Mesenchymal stem cell (in vitro differentiated cells and primary cell): ENCODE data around the gene PRELID1.

ENCODE experiments used
- DNase-seq: peaks from one replicate; pipeline ENCODE4 v3.0.0-alpha.2; 2013
- H2AFZ ChIP-seq: one replicate; pipeline ENCODE4 v1.6.1; 2013; ENCODE audit warnings: low read depth, mild to moderate bottlenecking, control low read depth, inconsistent platforms, low read length, moderate library complexity
- H2AK5ac ChIP-seq: 2 replicates; pipeline ENCODE4 v1.6.1; 2013; ENCODE audit warnings: low read length, moderate library complexity, mild to moderate bottlenecking, inconsistent platforms; ENCODE audit not compliant: severe bottlenecking
- H2BK120ac ChIP-seq: one replicate; pipeline ENCODE4 v1.6.1; 2013; ENCODE audit warnings: low read depth, mild to moderate bottlenecking, inconsistent platforms, low read length, moderate library complexity
- H2BK12ac ChIP-seq, 2 experiments: one replicate each; pipeline ENCODE4 v1.6.1; 2013; ENCODE audit warnings: inconsistent platforms in 2 of 2, low read length in 2 of 2, mild to moderate bottlenecking in 2 of 2, moderate library complexity in 2 of 2, control low read depth in 1 of 2
- H2BK15ac ChIP-seq: one replicate; pipeline ENCODE4 v1.6.1; 2013; ENCODE audit warnings: mild to moderate bottlenecking, low read depth, inconsistent platforms; ENCODE audit not compliant: poor library complexity, severe bottlenecking
- H2BK5ac ChIP-seq: 2 replicates; pipeline ENCODE4 v1.6.1; 2013; ENCODE audit warnings: low read depth, mild to moderate bottlenecking, low read length, control low read depth, inconsistent platforms; ENCODE audit not compliant: poor library complexity, severe bottlenecking
- H3K14ac ChIP-seq, 2 experiments: one replicate each; pipeline ENCODE4 v1.6.1; 2013; ENCODE audit warnings: inconsistent platforms in 2 of 2, low read length in 2 of 2, control low read depth in 1 of 2, mild to moderate bottlenecking in 1 of 2, moderate library complexity in 1 of 2
- H3K18ac ChIP-seq, 2 experiments: one replicate each; pipeline ENCODE4 v1.6.1; 2013; ENCODE audit warnings: inconsistent platforms in 2 of 2, low read length in 2 of 2, control low read depth in 1 of 2, low read depth in 1 of 2, mild to moderate bottlenecking in 1 of 2
- H3K23ac ChIP-seq, 2 experiments: one replicate each; pipeline ENCODE4 v1.6.1; 2013; ENCODE audit warnings: inconsistent platforms in 2 of 2, low read length in 2 of 2, mild to moderate bottlenecking in 2 of 2, moderate library complexity in 2 of 2, control low read depth in 1 of 2
- H3K27ac ChIP-seq: 2 replicates; pipeline ENCODE4 v1.5.1; 2013; ENCODE audit warnings: mild to moderate bottlenecking, moderate library complexity, low read length, control low read depth, inconsistent platforms; ENCODE audit not compliant: poor library complexity, severe bottlenecking
- H3K27me3 ChIP-seq, 2 experiments: 2 replicates each; pipeline versions ENCODE4 v1.6.1 to v1.7.0; 2013; ENCODE audit warnings: low read length in 2 of 2, mild to moderate bottlenecking in 2 of 2, moderate library complexity in 2 of 2, control low read depth in 1 of 2, inconsistent platforms in 1 of 2; ENCODE audit not compliant: control insufficient read depth in 1 of 2, insufficient read depth in 1 of 2
- H3K36me3 ChIP-seq, 2 experiments: 2 replicates each; pipeline versions ENCODE4 v1.6.1 to v1.7.0; 2013; ENCODE audit warnings: low read length in 2 of 2, control low read depth in 1 of 2, inconsistent platforms in 1 of 2, low read depth in 1 of 2, mild to moderate bottlenecking in 1 of 2; ENCODE audit not compliant: insufficient read depth in 2 of 2, control insufficient read depth in 1 of 2
- H3K4ac ChIP-seq, 2 experiments: one replicate each; pipeline ENCODE4 v1.6.1; 2013; ENCODE audit warnings: inconsistent platforms in 2 of 2, low read length in 2 of 2, mild to moderate bottlenecking in 2 of 2, moderate library complexity in 2 of 2, control low read depth in 1 of 2, low read depth in 1 of 2
- H3K4me1 ChIP-seq: 2 replicates; pipeline ENCODE4 v1.6.1; 2013; ENCODE audit warnings: low read depth, low read length, control low read depth; ENCODE audit not compliant: control insufficient read depth, insufficient read depth
- H3K4me2 ChIP-seq: 2 replicates; pipeline ENCODE4 v1.6.1; 2013; ENCODE audit warnings: low read length, mild to moderate bottlenecking, inconsistent platforms; ENCODE audit not compliant: poor library complexity, severe bottlenecking
- H3K4me3 ChIP-seq, 2 experiments: 2 replicates each; pipeline versions ENCODE4 v1.5.1 to v1.7.0; 2013; ENCODE audit warnings: low read length in 2 of 2, mild to moderate bottlenecking in 2 of 2, control low read depth in 1 of 2, low read depth in 1 of 2; ENCODE audit not compliant: insufficient read depth in 1 of 2
- H3K79me1 ChIP-seq: replicated peaks from 2 replicates; pipeline ENCODE4 v1.6.1; 2013; ENCODE audit warnings: mild to moderate bottlenecking, control low read depth, low read length, inconsistent platforms; ENCODE audit not compliant: poor library complexity, severe bottlenecking
- H3K9ac ChIP-seq: 2 replicates; pipeline ENCODE4 v1.7.0; 2013; ENCODE audit warnings: mild to moderate bottlenecking, low read length, moderate library complexity
- H3K9me3 ChIP-seq: 2 replicates; pipeline ENCODE4 v1.7.0; 2013; ENCODE audit warnings: mild to moderate bottlenecking, low read length; ENCODE audit not compliant: control insufficient read depth
- H4K8ac ChIP-seq: one replicate; pipeline ENCODE4 v1.6.1; 2013; ENCODE audit warnings: inconsistent platforms, mild to moderate bottlenecking, low read length, moderate library complexity
- H4K91ac ChIP-seq: one replicate; pipeline ENCODE4 v1.6.1; 2013; ENCODE audit warnings: mild to moderate bottlenecking, low read length, inconsistent platforms
- WGBS: methylation state at CpG from one replicate; pipeline ENCODE4 v1.1.7; 2013; ENCODE audit warnings: mixed read lengths; 5-methylcytosine and 5-hydroxymethylcytosine counted together

PRELID1 gene

GRCh38 chr5:177297922-177298321, 5.7 kb upstream of the PRELID1 start:
- H3K27ac ChIP-seq = no peak overlapping the region
- no peak overlapping the region for H2AK5ac ChIP-seq
- H3K4me3 ChIP-seq = no peak overlapping the region
- H3K4me1 ChIP-seq = peaks cover 19% of the 10 kb centered on the region
- H2AFZ ChIP-seq = no peak overlapping the region
- H2BK120ac ChIP-seq = no peak overlapping the region
- no peak overlapping the region for H3K4me2 ChIP-seq
- no peaks in the 10 kb centered on the region for H3K27me3 ChIP-seq
- peaks cover 51 to 88% of the 10 kb centered on the region in 2 experiments for H3K36me3 ChIP-seq
- no peak overlapping the region for H3K23ac ChIP-seq
- H3K18ac ChIP-seq = no peak overlapping the region
- H4K8ac ChIP-seq = no peak overlapping the region
- no peak overlapping the region for H4K91ac ChIP-seq
- H3K4ac ChIP-seq = no peak overlapping the region
- DNase-seq = no peak
- H3K14ac ChIP-seq = no peak overlapping the region
- H2BK15ac ChIP-seq = no peak overlapping the region
- 92% methylated on average over 2 of the region's 2 CpGs for WGBS
- H3K9me3 ChIP-seq = no peaks in the 10 kb centered on the region
- H2BK12ac ChIP-seq = no peak overlapping the region
- no peak overlapping the region for H2BK5ac ChIP-seq
- no peak overlapping the region for H3K9ac ChIP-seq
- peaks cover 44% of the 10 kb centered on the region for H3K79me1 ChIP-seq

- peaks cover 36 to 72% of the 10 kb centered on the region in 2 experiments for H3K36me3 ChIP-seq
Measured at GRCh38 chr5:177299697-177300096, 3.9 kb upstream of the PRELID1 start.

GRCh38 chr5:177300236-177300880, 3.2 kb upstream of the PRELID1 start:
- Histone ChIP-seq H3K79me1 (peaks cover 25% of the 10 kb centered on the region), H3K23ac (no peak overlapping the region), H3K36me3 (peaks cover 30 to 72% of the 10 kb centered on the region in 2 experiments), H2AK5ac (no peak overlapping the region), H3K9ac (peak overlapping the region; percentile 59), H2BK5ac (no peak overlapping the region), H4K8ac (no peak overlapping the region), H3K14ac (no peak overlapping the region), H3K27me3 (no peaks in the 10 kb centered on the region), H3K27ac (peak overlapping the region; percentile 42), H3K4ac (peak overlapping the region in 1 of 2 experiments; percentile 76), H2BK120ac (no peak overlapping the region), H3K4me1 (peaks cover 21% of the 10 kb centered on the region), H4K91ac (no peak overlapping the region), H2AFZ (no peak overlapping the region), H2BK12ac (no peak overlapping the region), H2BK15ac (no peak overlapping the region), H3K9me3 (no peaks in the 10 kb centered on the region), H3K4me3 (no peak overlapping the region), H3K4me2 (no peak overlapping the region), H3K18ac (no peak overlapping the region)
- DNase-seq = peak; percentile 94
- WGBS = 60% methylated on average over 1 of the region's 4 CpGs

More at GRCh38 chr5:177299697-177300096, 3.9 kb upstream of the PRELID1 start:
- Histone ChIP-seq H2BK12ac (no peak overlapping the region), H3K14ac (no peak overlapping the region), H3K4me3 (no peak overlapping the region), H3K27me3 (no peaks in the 10 kb centered on the region), H4K91ac (no peak overlapping the region), H3K4me1 (peaks cover 20% of the 10 kb centered on the region), H2AK5ac (no peak overlapping the region), H2BK5ac (no peak overlapping the region), H2BK15ac (no peak overlapping the region), H3K9me3 (no peaks in the 10 kb centered on the region), H3K18ac (no peak overlapping the region), H2BK120ac (no peak overlapping the region), H3K9ac (no peak overlapping the region), H2AFZ (no peak overlapping the region), H3K27ac (no peak overlapping the region), H3K23ac (no peak overlapping the region), H3K4ac (no peak overlapping the region), H3K4me2 (no peak overlapping the region), H4K8ac (no peak overlapping the region), H3K79me1 (peaks cover 32% of the 10 kb centered on the region)
- no peak for DNase-seq
- 98% methylated on average over 6 of the region's 9 CpGs for WGBS

GRCh38 chr5:177300951-177301350, 2.6 kb upstream of the PRELID1 start:
- no peak overlapping the region for H3K14ac ChIP-seq
- peak overlapping the region; percentile 18 for H3K27ac ChIP-seq
- DNase-seq = peak; percentile 21
- H3K27me3 ChIP-seq = no peaks in the 10 kb centered on the region
- no peak overlapping the region for H3K4ac ChIP-seq
- H3K23ac ChIP-seq = no peak overlapping the region
- H2BK5ac ChIP-seq = no peak overlapping the region
- no peak overlapping the region for H3K18ac ChIP-seq
- peaks cover 23% of the 10 kb centered on the region for H3K79me1 ChIP-seq
- no peak overlapping the region for H3K4me3 ChIP-seq
- H2BK120ac ChIP-seq = no peak overlapping the region
- WGBS = 100% methylated on average over 2 of the region's 2 CpGs
- peak overlapping the region in 1 of 2 experiments; percentile 18 for H2BK12ac ChIP-seq
- H2AFZ ChIP-seq = no peak overlapping the region
- no peak overlapping the region for H4K91ac ChIP-seq
- H3K9me3 ChIP-seq = no peaks in the 10 kb centered on the region
- H3K36me3 ChIP-seq = peaks cover 29 to 72% of the 10 kb centered on the region in 2 experiments
- H3K9ac ChIP-seq = peak overlapping the region; percentile 59
- H3K4me1 ChIP-seq = peaks cover 21% of the 10 kb centered on the region
- H4K8ac ChIP-seq = no peak overlapping the region
- H3K4me2 ChIP-seq = no peak overlapping the region
- H2AK5ac ChIP-seq = no peak overlapping the region
- no peak overlapping the region for H2BK15ac ChIP-seq
